WTC11 (cell line): ENCODE results near the gene CYP4F22.

ENCODE experiments used
- ATF2 ChIP-seq: sonication (generic); formaldehyde crosslinking; IDR thresholded peaks from 2 replicates; pipeline ENCODE4 v1.8.1; 2022; ENCODE audit warnings: low read depth, missing genetic modification reagents, borderline replicate concordance
- CBFB ChIP-seq: sonication (generic); formaldehyde crosslinking; IDR thresholded peaks from 2 replicates; pipeline ENCODE4 v1.8.1; 2022; ENCODE audit warnings: mild to moderate bottlenecking, low read depth, missing genetic modification reagents
- E2F1 ChIP-seq: sonication (generic); formaldehyde crosslinking; IDR thresholded peaks from 2 replicates; pipeline ENCODE4 v1.8.0; 2022; ENCODE audit warnings: mild to moderate bottlenecking, missing genetic modification reagents
- E2F4 ChIP-seq: sonication (generic); formaldehyde crosslinking; IDR thresholded peaks from 2 replicates; pipeline ENCODE4 v1.8.1; 2022; ENCODE audit warnings: low read depth, mild to moderate bottlenecking, moderate library complexity, missing genetic modification reagents, borderline replicate concordance
- FOXJ3 ChIP-seq: sonication (generic); formaldehyde crosslinking; IDR thresholded peaks from 2 replicates; pipeline ENCODE4 v1.9.0; 2021; ENCODE audit warnings: missing genetic modification reagents, mild to moderate bottlenecking, borderline replicate concordance
- NR2C2 ChIP-seq: sonication (generic); formaldehyde crosslinking; IDR thresholded peaks from 2 replicates; pipeline ENCODE4 v1.8.0; 2022; ENCODE audit warnings: mild to moderate bottlenecking, missing genetic modification reagents
- NR3C1 ChIP-seq: sonication (generic); formaldehyde crosslinking; conservative IDR thresholded peaks from 2 replicates; pipeline ENCODE4 v1.8.1; 2023; ENCODE audit warnings: low read depth, mild to moderate bottlenecking, missing genetic modification reagents
- TF ChIP-seq, protein P1 (sequence below): fragments of 200-600 bp; IDR thresholded peaks from 2 replicates; pipeline ENCODE4 v1.8.0; 2022; ENCODE audit warnings: antibody characterized with exemption
- TF ChIP-seq, protein P2 (sequence below): sonication (generic); formaldehyde crosslinking; conservative IDR thresholded peaks from 2 replicates; pipeline ENCODE4 v1.8.1; 2022; ENCODE audit warnings: mild to moderate bottlenecking, missing genetic modification reagents
- TF ChIP-seq, protein P3 (sequence below): sonication (generic); formaldehyde crosslinking; conservative IDR thresholded peaks from 2 replicates; pipeline ENCODE4 v1.8.1; 2023; ENCODE audit warnings: mild to moderate bottlenecking, low read depth, missing genetic modification reagents, moderate library complexity
- TF ChIP-seq, protein P4 (sequence below): sonication (generic); formaldehyde crosslinking; IDR thresholded peaks from 2 replicates; pipeline ENCODE4 v1.8.1; 2022; ENCODE audit warnings: mild to moderate bottlenecking, moderate library complexity, missing genetic modification reagents

DNA sequence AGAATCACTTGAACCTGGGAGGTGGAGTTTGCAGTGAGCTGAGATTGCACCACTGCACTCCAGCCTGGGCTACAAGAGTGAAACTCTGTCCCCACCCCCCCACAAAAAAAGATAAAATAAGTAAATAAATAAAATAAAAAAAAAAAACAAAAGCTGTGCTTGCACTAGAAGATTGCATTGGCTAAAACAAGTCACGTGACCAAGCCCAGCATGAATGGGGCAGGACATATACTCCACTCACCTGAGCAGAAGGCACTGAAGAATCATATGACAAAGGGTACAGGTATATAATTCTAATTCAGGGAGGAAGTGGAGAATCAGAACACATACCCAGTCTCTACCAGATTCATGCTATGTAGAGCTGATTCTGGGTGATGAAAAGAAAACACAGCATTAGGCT is 36.6 kb downstream of the CYP4F22 start:
- TF ChIP-seq, protein P1, sequence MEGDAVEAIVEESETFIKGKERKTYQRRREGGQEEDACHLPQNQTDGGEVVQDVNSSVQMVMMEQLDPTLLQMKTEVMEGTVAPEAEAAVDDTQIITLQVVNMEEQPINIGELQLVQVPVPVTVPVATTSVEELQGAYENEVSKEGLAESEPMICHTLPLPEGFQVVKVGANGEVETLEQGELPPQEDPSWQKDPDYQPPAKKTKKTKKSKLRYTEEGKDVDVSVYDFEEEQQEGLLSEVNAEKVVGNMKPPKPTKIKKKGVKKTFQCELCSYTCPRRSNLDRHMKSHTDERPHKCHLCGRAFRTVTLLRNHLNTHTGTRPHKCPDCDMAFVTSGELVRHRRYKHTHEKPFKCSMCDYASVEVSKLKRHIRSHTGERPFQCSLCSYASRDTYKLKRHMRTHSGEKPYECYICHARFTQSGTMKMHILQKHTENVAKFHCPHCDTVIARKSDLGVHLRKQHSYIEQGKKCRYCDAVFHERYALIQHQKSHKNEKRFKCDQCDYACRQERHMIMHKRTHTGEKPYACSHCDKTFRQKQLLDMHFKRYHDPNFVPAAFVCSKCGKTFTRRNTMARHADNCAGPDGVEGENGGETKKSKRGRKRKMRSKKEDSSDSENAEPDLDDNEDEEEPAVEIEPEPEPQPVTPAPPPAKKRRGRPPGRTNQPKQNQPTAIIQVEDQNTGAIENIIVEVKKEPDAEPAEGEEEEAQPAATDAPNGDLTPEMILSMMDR = no peak
- no peak for TF ChIP-seq CBFB
- no peak for TF ChIP-seq NR3C1 (CRISPR knock-in tag)
- TF ChIP-seq NR2C2 (CRISPR knock-in tag) = no peak
- TF ChIP-seq, protein P2, sequence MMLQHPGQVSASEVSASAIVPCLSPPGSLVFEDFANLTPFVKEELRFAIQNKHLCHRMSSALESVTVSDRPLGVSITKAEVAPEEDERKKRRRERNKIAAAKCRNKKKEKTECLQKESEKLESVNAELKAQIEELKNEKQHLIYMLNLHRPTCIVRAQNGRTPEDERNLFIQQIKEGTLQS (CRISPR knock-in tag) = no peak
- TF ChIP-seq, protein P3, sequence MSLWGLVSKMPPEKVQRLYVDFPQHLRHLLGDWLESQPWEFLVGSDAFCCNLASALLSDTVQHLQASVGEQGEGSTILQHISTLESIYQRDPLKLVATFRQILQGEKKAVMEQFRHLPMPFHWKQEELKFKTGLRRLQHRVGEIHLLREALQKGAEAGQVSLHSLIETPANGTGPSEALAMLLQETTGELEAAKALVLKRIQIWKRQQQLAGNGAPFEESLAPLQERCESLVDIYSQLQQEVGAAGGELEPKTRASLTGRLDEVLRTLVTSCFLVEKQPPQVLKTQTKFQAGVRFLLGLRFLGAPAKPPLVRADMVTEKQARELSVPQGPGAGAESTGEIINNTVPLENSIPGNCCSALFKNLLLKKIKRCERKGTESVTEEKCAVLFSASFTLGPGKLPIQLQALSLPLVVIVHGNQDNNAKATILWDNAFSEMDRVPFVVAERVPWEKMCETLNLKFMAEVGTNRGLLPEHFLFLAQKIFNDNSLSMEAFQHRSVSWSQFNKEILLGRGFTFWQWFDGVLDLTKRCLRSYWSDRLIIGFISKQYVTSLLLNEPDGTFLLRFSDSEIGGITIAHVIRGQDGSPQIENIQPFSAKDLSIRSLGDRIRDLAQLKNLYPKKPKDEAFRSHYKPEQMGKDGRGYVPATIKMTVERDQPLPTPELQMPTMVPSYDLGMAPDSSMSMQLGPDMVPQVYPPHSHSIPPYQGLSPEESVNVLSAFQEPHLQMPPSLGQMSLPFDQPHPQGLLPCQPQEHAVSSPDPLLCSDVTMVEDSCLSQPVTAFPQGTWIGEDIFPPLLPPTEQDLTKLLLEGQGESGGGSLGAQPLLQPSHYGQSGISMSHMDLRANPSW = no peak
- no peak for TF ChIP-seq E2F4 (CRISPR knock-in tag)
- TF ChIP-seq FOXJ3 (CRISPR knock-in tag) = no peak
- TF ChIP-seq, protein P4, sequence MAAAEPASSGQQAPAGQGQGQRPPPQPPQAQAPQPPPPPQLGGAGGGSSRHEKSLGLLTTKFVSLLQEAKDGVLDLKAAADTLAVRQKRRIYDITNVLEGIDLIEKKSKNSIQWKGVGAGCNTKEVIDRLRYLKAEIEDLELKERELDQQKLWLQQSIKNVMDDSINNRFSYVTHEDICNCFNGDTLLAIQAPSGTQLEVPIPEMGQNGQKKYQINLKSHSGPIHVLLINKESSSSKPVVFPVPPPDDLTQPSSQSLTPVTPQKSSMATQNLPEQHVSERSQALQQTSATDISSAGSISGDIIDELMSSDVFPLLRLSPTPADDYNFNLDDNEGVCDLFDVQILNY (CRISPR knock-in tag) = no peak
- no peak for TF ChIP-seq ATF2 (CRISPR knock-in tag)
- TF ChIP-seq E2F1 (CRISPR knock-in tag) = no peak
